Glutamatergic neuron (in vitro differentiated cells): ENCODE measurements around the gene IL17RC. TPM values are rescaled to one million over a fixed set of nuclear protein-coding genes. Genes with fewer than 3 reads are reported as not detected.
"Not testable (repeated sequence)": the region's sequence is repeated elsewhere in the genome, so short reads cannot be mapped to it uniquely, and the experiment has no call there.

Experiments
- DNase-seq: peaks from one replicate; pipeline ENCODE4 v3.0.0; 2022
- H3K27ac Mint-ChIP-seq: one replicate; pipeline ENCODE4 v1.8.0; 2020; ENCODE audit warnings: mild to moderate bottlenecking, mixed read lengths, inconsistent platforms; ENCODE audit not compliant: unreplicated experiment
- H3K27me3 Mint-ChIP-seq: one replicate; pipeline ENCODE4 v1.8.0; 2020; ENCODE audit warnings: mild to moderate bottlenecking, moderate library complexity, mixed read lengths, inconsistent platforms; ENCODE audit not compliant: unreplicated experiment
- H3K36me3 Mint-ChIP-seq: one replicate; pipeline ENCODE4 v1.8.0; 2020; ENCODE audit warnings: mild to moderate bottlenecking, mixed read lengths, inconsistent platforms; ENCODE audit not compliant: unreplicated experiment
- H3K4me1 Mint-ChIP-seq: one replicate; pipeline ENCODE4 v1.8.0; 2020; ENCODE audit warnings: mild to moderate bottlenecking, low read depth, mixed read lengths, inconsistent platforms; ENCODE audit not compliant: unreplicated experiment
- H3K4me3 Mint-ChIP-seq: one replicate; pipeline ENCODE4 v1.8.0; 2020; ENCODE audit warnings: mild to moderate bottlenecking, mixed read lengths, inconsistent platforms; ENCODE audit not compliant: unreplicated experiment
- H3K9me3 Mint-ChIP-seq: one replicate; pipeline ENCODE4 v1.8.0; 2020; ENCODE audit warnings: mild to moderate bottlenecking, moderate library complexity, mixed read lengths, inconsistent platforms; ENCODE audit not compliant: unreplicated experiment
- total RNA-seq: library from RNA; stranded (reverse); fragmentation: NEBNext Ultra II Directional; extraction: Animal tissue kit (Norgen Biotek cat#: 25700); gene quantifications from one replicate; pipeline ENCODE4 v1.2.1, GENCODE V29; 2021; ENCODE audit not compliant: unreplicated experiment
- TF ChIP-seq, protein P1 (sequence below): fragments of 200-600 bp; sonication (generic); IDR thresholded peaks from one replicate; pipeline ENCODE4 v1.5.0; 2021; ENCODE audit not compliant: partially characterized antibody, unreplicated experiment

The IL17RC gene
- total RNA-seq, 1 donor from 2014 or later, result 41.9 TPM

DNA sequence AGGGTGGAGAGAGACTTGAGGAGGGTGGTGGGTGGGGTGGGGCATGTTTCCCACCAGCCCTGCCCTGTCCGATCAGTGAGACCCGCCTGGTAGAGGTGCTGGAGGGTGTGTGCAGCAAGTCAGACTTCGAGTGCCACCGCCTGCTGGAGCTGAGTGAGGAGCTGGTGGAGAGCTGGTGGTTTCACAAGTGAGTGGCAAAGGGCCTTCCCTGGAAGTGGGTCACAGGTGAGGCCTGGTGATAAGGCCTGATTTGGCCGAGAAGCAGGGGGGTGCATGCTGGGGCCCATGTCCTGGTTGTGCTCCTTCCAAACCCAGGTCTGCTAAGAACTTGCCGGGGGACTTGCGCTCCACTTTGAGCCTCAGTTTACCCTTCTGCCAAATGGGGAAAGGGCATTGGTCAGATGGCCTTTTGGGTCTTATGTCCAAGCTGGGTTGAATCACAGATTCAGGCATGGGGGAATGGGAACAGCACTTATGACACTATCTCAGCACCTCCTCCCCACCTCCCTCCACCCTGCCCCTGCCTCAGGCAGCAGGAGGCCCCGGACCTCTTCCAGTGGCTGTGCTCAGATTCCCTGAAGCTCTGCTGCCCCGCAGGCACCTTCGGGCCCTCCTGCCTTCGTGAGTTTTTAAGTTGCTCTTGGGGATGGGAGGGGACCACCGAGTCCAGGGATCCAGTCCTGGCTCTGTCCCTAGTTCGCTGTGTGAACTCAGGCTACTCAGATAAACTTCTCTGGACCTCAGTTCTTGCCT is 20.8 kb downstream of the IL17RC start:
- Mint-ChIP-seq H3K9me3 (peaks cover 5% of the 10 kb centered on the region), H3K4me3 (no peak overlapping the region), H3K4me1 (peaks cover 12% of the 10 kb centered on the region), H3K27me3 (peaks cover 9% of the 10 kb centered on the region), H3K27ac (peak overlapping the region; percentile 48), H3K36me3 (no peaks in the 10 kb centered on the region)
- DNase-seq, result no peak
- TF ChIP-seq, protein P1, sequence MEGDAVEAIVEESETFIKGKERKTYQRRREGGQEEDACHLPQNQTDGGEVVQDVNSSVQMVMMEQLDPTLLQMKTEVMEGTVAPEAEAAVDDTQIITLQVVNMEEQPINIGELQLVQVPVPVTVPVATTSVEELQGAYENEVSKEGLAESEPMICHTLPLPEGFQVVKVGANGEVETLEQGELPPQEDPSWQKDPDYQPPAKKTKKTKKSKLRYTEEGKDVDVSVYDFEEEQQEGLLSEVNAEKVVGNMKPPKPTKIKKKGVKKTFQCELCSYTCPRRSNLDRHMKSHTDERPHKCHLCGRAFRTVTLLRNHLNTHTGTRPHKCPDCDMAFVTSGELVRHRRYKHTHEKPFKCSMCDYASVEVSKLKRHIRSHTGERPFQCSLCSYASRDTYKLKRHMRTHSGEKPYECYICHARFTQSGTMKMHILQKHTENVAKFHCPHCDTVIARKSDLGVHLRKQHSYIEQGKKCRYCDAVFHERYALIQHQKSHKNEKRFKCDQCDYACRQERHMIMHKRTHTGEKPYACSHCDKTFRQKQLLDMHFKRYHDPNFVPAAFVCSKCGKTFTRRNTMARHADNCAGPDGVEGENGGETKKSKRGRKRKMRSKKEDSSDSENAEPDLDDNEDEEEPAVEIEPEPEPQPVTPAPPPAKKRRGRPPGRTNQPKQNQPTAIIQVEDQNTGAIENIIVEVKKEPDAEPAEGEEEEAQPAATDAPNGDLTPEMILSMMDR, result no peak

DNA sequence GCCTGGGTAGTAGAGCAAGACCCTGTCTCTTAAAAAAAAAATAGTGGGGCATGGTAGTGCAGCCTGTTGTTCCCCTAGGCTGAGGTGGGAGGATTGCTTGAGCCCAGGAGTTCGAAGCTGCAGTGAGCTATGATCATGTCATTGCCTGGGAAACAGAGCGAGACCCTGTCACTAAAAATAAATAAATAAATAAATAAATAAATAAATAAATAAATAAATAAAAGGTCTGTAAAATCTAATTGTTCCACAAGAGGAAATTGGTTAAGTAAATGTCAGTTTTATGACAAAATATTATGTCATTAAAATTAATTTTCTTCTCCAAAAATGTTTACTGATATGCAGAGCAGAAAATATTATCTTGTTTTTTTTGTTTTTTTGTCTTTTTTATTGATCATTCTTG is 22.1 kb downstream of the IL17RC start:
- H3K4me3 Mint-ChIP-seq, result no peak overlapping the region

DNA sequence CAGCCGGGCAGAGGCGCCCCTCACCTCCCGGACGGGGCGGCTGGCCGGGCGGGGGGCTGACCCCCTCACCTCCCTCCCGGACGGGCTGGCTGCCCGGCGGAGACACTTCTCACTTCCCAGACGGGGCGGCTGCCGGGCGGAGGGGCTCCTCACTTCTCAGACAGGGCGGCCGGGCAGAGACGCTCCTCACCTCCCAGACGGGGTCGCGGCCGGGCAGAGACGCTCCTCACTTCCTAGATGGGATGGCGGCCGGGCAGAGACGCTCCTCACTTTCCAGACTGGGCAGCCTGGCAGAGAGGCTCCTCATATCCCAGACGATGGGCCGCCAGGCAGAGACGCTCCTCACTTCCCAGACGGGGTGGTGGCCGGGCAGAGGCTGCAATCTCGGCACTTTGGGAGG is 23.0 kb downstream of the IL17RC start:
- H3K27me3 Mint-ChIP-seq, H3K36me3 Mint-ChIP-seq, H3K9me3 Mint-ChIP-seq, H3K27ac Mint-ChIP-seq, H3K4me3 Mint-ChIP-seq, DNase-seq, H3K4me1 Mint-ChIP-seq: not testable (repeated sequence)

More for the DNA sequence above, 22.1 kb downstream of the IL17RC start:
- Mint-ChIP-seq H3K4me1 (peaks cover 12% of the 10 kb centered on the region), H3K9me3 (peaks cover 5% of the 10 kb centered on the region), H3K27me3 (peaks cover 7% of the 10 kb centered on the region), H3K36me3 (no peaks in the 10 kb centered on the region), H3K27ac (peak overlapping the region; percentile 86)
- no peak for DNase-seq
- TF ChIP-seq, protein P1, result no peak

DNA sequence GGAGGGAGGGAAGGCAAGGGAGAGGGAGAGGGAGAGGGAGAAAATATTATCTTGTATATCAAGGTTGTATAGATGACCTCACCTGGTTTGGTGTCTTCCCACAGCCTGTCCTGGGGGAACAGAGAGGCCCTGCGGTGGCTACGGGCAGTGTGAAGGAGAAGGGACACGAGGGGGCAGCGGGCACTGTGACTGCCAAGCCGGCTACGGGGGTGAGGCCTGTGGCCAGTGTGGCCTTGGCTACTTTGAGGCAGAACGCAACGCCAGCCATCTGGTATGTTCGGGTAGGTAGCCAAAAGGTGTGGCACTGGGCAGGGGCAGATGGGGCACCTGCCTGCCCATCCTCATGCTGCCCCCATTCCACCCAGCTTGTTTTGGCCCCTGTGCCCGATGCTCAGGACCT is 23.8 kb downstream of the IL17RC start:
- TF ChIP-seq, protein P1, result no peak
- Mint-ChIP-seq H3K4me3 (no peak overlapping the region), H3K27ac (no peak overlapping the region), H3K27me3 (peaks cover 6% of the 10 kb centered on the region), H3K9me3 (peaks cover 4% of the 10 kb centered on the region), H3K4me1 (peaks cover 1% of the 10 kb centered on the region), H3K36me3 (no peaks in the 10 kb centered on the region)
- no peak for DNase-seq

DNA sequence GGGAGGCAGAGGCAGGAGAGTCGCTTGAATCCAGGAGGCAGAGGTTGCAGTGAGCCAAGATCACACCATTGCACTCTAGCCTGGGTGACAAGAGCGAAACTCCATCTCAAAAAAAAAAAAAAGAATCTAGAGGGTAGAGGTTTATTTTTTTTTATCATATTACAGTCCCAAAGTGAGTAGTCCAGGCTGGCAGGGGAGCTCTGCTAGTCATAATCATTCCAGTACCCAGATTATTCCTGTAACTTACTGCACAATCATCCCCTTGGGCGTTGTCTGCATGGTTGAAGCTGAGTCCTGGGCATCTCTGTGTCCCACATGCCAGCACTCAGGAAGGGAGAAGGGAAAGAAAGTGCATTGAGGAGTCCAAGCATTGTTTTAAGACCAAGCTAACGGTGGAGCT is 25.3 kb downstream of the IL17RC start:
- Mint-ChIP-seq H3K4me1 (no peaks in the 10 kb centered on the region), H3K27ac (no peak overlapping the region), H3K4me3 (no peak overlapping the region), H3K9me3 (peaks cover 4% of the 10 kb centered on the region), H3K36me3 (no peaks in the 10 kb centered on the region), H3K27me3 (peaks cover 6% of the 10 kb centered on the region)
- TF ChIP-seq, protein P1, result no peak
- no peak for DNase-seq
